ENCODE data around the gene TFPI. TPM values are rescaled to one million over a fixed set of nuclear protein-coding genes. Genes with fewer than 3 reads are reported as not detected.

The TFPI gene
- total RNA-seq, 2 donors from 2014 or later = 63.5 to 86.8 TPM

DNA sequence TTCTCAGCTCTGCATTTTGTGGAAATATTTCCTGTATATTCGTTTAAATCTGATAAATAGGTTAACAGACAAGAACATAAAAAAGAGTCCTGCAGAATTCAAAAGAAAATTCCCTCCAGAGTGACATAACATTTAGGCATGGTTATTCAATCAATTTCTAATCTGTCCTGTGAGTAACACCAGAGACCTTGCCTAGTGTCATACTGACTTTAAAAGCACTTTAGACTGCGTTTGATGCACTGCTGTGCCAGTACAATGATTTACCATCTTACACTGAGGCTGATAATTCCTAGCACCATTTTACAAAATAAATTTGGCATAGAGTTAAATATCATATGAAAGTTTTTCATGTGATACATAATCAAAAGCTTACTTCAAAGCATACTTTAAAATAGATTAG, 70.7 kb downstream of the TFPI start:
- Histone ChIP-seq H3K27me3 (replicated peaks; ENCODE audit: insufficient read depth) (no peaks in the 10 kb centered on the region), H3K4me1 (ENCODE audit: control insufficient read depth in 1 of 2, low read depth in 2 of 2) (no peaks in the 10 kb centered on the region), H3K4me3 (no peak overlapping the region), H3K36me3 (no peaks in the 10 kb centered on the region), H3K9me3 (no peaks in the 10 kb centered on the region), H3K27ac (no peak overlapping the region)
- TF ChIP-seq, protein P1, sequence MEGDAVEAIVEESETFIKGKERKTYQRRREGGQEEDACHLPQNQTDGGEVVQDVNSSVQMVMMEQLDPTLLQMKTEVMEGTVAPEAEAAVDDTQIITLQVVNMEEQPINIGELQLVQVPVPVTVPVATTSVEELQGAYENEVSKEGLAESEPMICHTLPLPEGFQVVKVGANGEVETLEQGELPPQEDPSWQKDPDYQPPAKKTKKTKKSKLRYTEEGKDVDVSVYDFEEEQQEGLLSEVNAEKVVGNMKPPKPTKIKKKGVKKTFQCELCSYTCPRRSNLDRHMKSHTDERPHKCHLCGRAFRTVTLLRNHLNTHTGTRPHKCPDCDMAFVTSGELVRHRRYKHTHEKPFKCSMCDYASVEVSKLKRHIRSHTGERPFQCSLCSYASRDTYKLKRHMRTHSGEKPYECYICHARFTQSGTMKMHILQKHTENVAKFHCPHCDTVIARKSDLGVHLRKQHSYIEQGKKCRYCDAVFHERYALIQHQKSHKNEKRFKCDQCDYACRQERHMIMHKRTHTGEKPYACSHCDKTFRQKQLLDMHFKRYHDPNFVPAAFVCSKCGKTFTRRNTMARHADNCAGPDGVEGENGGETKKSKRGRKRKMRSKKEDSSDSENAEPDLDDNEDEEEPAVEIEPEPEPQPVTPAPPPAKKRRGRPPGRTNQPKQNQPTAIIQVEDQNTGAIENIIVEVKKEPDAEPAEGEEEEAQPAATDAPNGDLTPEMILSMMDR (IDR thresholded peaks at IDR 0.05) = no peak
- DNase-seq (ENCODE audit: low spot score) (no peak), ATAC-seq (ENCODE audit: insufficient number of reproducible peaks, low FRiP score, low read depth) (no peak)

DNA sequence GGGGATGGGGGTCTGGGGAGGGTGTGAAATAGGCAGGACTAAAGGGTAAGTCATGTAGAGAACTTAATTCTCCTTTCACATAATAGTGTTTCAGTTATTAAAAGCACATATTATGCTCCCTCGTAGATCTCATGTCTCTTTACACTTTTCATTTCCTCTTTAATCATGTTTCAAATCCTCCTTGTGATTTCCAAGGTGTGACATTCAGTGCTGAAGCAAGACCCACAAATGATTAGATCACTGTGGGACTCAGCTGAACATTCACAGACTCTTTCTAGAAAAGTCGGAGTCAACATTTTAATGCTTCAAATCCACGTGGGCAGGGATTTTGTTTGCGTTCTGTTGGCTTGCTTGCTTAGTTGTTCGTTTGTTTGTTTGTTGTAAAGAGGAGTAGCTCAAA, 71.4 kb downstream of the TFPI start:
- TF ChIP-seq, protein P1 (IDR thresholded peaks at IDR 0.05) = no peak
- no peaks in the 10 kb centered on the region for H3K9me3 ChIP-seq
- ATAC-seq (ENCODE audit: insufficient number of reproducible peaks, low FRiP score, low read depth) = no peak
- no peaks in the 10 kb centered on the region for H3K36me3 ChIP-seq
- H3K27ac ChIP-seq = no peak overlapping the region
- DNase-seq (ENCODE audit: low spot score) = no peak
- H3K4me1 ChIP-seq (ENCODE audit: control insufficient read depth in 1 of 2, low read depth in 2 of 2) = no peaks in the 10 kb centered on the region
- H3K27me3 ChIP-seq (replicated peaks; ENCODE audit: insufficient read depth) = no peaks in the 10 kb centered on the region
- H3K4me3 ChIP-seq = no peak overlapping the region

GRCh38 chr2:187481543-187481942, 72.7 kb downstream of the TFPI start:
- no peaks in the 10 kb centered on the region for H3K27me3 ChIP-seq (replicated peaks; ENCODE audit: insufficient read depth)
- H3K27ac ChIP-seq = no peak overlapping the region
- no peak for ATAC-seq (ENCODE audit: insufficient number of reproducible peaks, low FRiP score, low read depth)
- no peaks in the 10 kb centered on the region for H3K9me3 ChIP-seq
- H3K4me1 ChIP-seq (ENCODE audit: control insufficient read depth in 1 of 2, low read depth in 2 of 2) = peaks cover 6 to 8% of the 10 kb centered on the region in 2 donors
- no peak overlapping the region for H3K4me3 ChIP-seq
- DNase-seq (ENCODE audit: low spot score) = no peak
- TF ChIP-seq, protein P1 (IDR thresholded peaks at IDR 0.05) = no peak
- no peaks in the 10 kb centered on the region for H3K36me3 ChIP-seq

DNA sequence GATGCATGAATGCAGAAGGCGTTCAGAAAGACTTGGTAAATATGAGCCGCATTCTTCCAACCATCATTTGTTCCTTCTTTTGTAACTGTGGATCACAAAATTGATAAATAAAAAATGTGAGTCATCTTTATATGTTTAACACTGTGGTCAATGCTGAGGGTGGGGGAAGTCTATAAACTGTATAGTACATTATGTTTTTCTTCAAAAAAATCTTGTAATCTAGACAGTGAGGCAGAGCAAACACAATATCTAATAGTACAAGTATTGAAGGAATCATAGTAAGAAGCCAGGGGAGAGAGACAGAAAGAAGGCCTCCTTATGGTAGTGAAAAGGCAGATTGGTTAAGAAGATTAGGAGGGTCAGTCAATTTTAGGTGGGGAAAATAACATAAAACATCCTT, 75.5 kb downstream of the TFPI start:
- Histone ChIP-seq H3K4me3 (no peak overlapping the region), H3K27ac (no peak overlapping the region), H3K27me3 (replicated peaks; ENCODE audit: insufficient read depth) (no peaks in the 10 kb centered on the region), H3K4me1 (ENCODE audit: control insufficient read depth in 1 of 2, low read depth in 2 of 2) (peaks cover 6 to 8% of the 10 kb centered on the region in 2 donors), H3K36me3 (no peaks in the 10 kb centered on the region), H3K9me3 (no peaks in the 10 kb centered on the region)
- DNase-seq (ENCODE audit: low spot score) = no peak
- ATAC-seq (ENCODE audit: insufficient number of reproducible peaks, low FRiP score, low read depth) = no peak
- TF ChIP-seq, protein P1 (IDR thresholded peaks at IDR 0.05) = no peak

DNA sequence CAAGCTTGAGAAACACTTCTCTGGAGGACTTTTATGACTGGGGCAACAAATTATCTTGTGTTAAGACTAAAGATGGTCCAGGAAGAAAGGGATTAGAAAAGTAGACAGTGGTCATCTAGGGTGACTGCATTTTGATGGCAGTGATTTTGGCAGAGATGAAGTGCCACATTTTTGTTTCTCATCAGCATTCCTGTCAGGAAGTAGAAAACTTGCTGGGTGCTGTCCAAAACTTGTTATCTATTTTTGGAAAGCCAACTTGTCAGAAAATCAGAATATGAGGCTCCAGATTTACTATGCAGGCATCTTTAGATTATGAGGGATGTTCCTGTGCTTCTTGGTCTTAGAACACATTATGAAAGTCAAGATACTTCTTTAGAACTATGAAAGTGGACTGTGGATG, 77.2 kb downstream of the TFPI start:
- no peak overlapping the region for H3K4me3 ChIP-seq
- no peaks in the 10 kb centered on the region for H3K9me3 ChIP-seq
- H3K4me1 ChIP-seq (ENCODE audit: control insufficient read depth in 1 of 2, low read depth in 2 of 2) = peaks cover 6 to 8% of the 10 kb centered on the region in 2 donors
- no peak for ATAC-seq (ENCODE audit: insufficient number of reproducible peaks, low FRiP score, low read depth)
- no peaks in the 10 kb centered on the region for H3K27me3 ChIP-seq (replicated peaks; ENCODE audit: insufficient read depth)
- no peaks in the 10 kb centered on the region for H3K36me3 ChIP-seq
- H3K27ac ChIP-seq = no peak overlapping the region
- TF ChIP-seq, protein P1 (IDR thresholded peaks at IDR 0.05) = no peak
- DNase-seq (ENCODE audit: low spot score) = no peak
